ENCODE results near the gene NTSR2. TPM values are rescaled to one million over a fixed set of nuclear protein-coding genes. Genes with fewer than 3 reads are reported as not detected.

NTSR2 gene
- total and polyA plus RNA-seq, 2 of the 8 experiments (the other 6 are each of a cell fraction or from before 2014, with no cell fraction given), result 0.05 TPM; not detected in 1

GRCh38 chr2:11625671-11626070 lies 44.3 kb downstream of the NTSR2 start:
- ChIA-PET POLR2A (ENCODE audit: partially characterized antibody) (no interaction called here), CTCF (ENCODE audit: partially characterized antibody) (interaction anchor here (0.6 to 1.5 kb wide), 3 partner anchors 43 to 126 kb away, joined by 3 to 4 read pairs (median 3); no protein-coding TSS in a partner anchor)
- H3K4ac ChIP-seq (replicated peaks; ENCODE audit: insufficient read length, low read depth, low read length), result no peak overlapping the region
- no peaks in the 10 kb centered on the region for H3K23me2 ChIP-seq (ENCODE audit: low read depth, low read length)
- H2AK5ac ChIP-seq (ENCODE audit: low read depth, low read length), result no peak overlapping the region
- H3K9ac ChIP-seq (replicated peaks in 1 of 4; ENCODE audit: extremely low read depth in 1 of 4, low read depth in 3 of 4, low read length in 3 of 4), result no peak overlapping the region
- H3K4me3 ChIP-seq (ENCODE audit: extremely low read depth in 1 of 4, insufficient read depth in 2 of 4, low read depth in 3 of 4, low read length in 4 of 4), result no peak overlapping the region
- H3K14ac ChIP-seq (ENCODE audit: insufficient read length), result no peak overlapping the region
- no peak overlapping the region for H3K18ac ChIP-seq (ENCODE audit: extremely low read depth, low read length)
- H2BK5ac ChIP-seq (ENCODE audit: low read depth, low read length), result no peak overlapping the region
- H3K27me3 ChIP-seq (replicated peaks in 1 of 4; ENCODE audit: control insufficient read depth in 3 of 4, extremely low read depth in 1 of 4, insufficient read depth in 3 of 4, low read length in 3 of 4), result no peaks in the 10 kb centered on the region
- 91% methylated on average over 10 of the region's 10 CpGs; no CpG with 5 or more reads in 1 of the 2 experiments for WGBS, 2 experiments (ENCODE audit: extremely low coverage in 1 of 2, insufficient coverage in 1 of 2, insufficient read length in 1 of 2, insufficient replicate concordance in 2 of 2, low coverage in 1 of 2, low lambda C conversion rate in 2 of 2, missing lambda C conversion rate in 1 of 2)
- H4K91ac ChIP-seq (replicated peaks; ENCODE audit: insufficient read length, low read length), result no peak overlapping the region
- FAIRE-seq, result no peak
- no peak overlapping the region for H4K5ac ChIP-seq (ENCODE audit: insufficient read length, low read depth, low read length)
- H3K56ac ChIP-seq (replicated peaks; ENCODE audit: insufficient read length, low read depth, low read length), result no peak overlapping the region
- H2BK15ac ChIP-seq (ENCODE audit: low read length), result no peak overlapping the region
- H3K9me3 ChIP-seq (ENCODE audit: insufficient read depth in 2 of 2, low read depth in 1 of 2, low read length in 1 of 2), result peaks cover 0 to 8% of the 10 kb centered on the region in 2 experiments; a peak in 3 of 4 replicates
- H3K36me3 ChIP-seq (ENCODE audit: control insufficient read depth in 2 of 4, insufficient read depth in 4 of 4, low read length in 3 of 4), result peaks cover 3 to 33% (median 18%) of the 10 kb centered on the region in 4 experiments; a peak in 7 of 8 replicates
- H3K4me2 ChIP-seq (ENCODE audit: insufficient read depth in 1 of 2, low read depth in 2 of 2, low read length in 2 of 2), result no peak overlapping the region
- H2BK12ac ChIP-seq (ENCODE audit: low read depth, low read length), result no peak overlapping the region
- H3K23ac ChIP-seq (ENCODE audit: insufficient read length), result no peak overlapping the region
- no peaks in the 10 kb centered on the region for H3K79me2 ChIP-seq (ENCODE audit: control insufficient read depth in 1 of 2, insufficient read depth in 2 of 2, low read length in 2 of 2)
- no peak overlapping the region for H2BK20ac ChIP-seq (ENCODE audit: low read length)
- H3K4me1 ChIP-seq (replicated peaks in 1 of 4; ENCODE audit: control insufficient read depth in 3 of 4, insufficient read depth in 4 of 4, low read length in 3 of 4), result no peaks in the 10 kb centered on the region
- peaks cover 0 to 3% of the 10 kb centered on the region in 2 experiments for H4K20me1 ChIP-seq (replicated peaks in 1 of 2; ENCODE audit: control insufficient read depth in 1 of 2, insufficient read depth in 2 of 2, low read length in 2 of 2)
- H3K79me1 ChIP-seq (ENCODE audit: low read depth, low read length), result no peaks in the 10 kb centered on the region
- H4K8ac ChIP-seq (ENCODE audit: extremely low read depth, insufficient read depth, low read length), result no peak overlapping the region
- DNase-seq (ENCODE audit: low read depth in 1 of 2, low spot score in 2 of 2), result no peak
- H3K27ac ChIP-seq (ENCODE audit: low read depth, low read length), result no peak overlapping the region
- H2AFZ ChIP-seq (ENCODE audit: low read length), result no peak overlapping the region
- H2BK120ac ChIP-seq (replicated peaks; ENCODE audit: low read depth, low read length), result no peak overlapping the region
- TF ChIP-seq SP4 (IDR thresholded peaks at IDR 0.05; ENCODE audit: low read length) (no peak), POLR2AphosphoS5 (IDR thresholded peaks at IDR 0.05; ENCODE audit: low read depth, low read length) (no peak), FOSL1 (IDR thresholded peaks at IDR 0.05; ENCODE audit: insufficient read depth, low read depth, low read length) (no peak), TAF1 (IDR thresholded peaks at IDR 0.05; ENCODE audit: low read depth, low read length) (no peak), KDM5A (IDR thresholded peaks at IDR 0.05; ENCODE audit: low read length) (no peak), JUND (IDR thresholded peaks at IDR 0.05; ENCODE audit: low read length) (no peak), NRF1 (IDR thresholded peaks at IDR 0.05; ENCODE audit: low read depth, low read length) (no peak), CHD1 (IDR thresholded peaks at IDR 0.05; ENCODE audit: low read depth, low read length) (no peak), USF2 (IDR thresholded peaks at IDR 0.05; ENCODE audit: low read length) (no peak), ASH2L (IDR thresholded peaks at IDR 0.05; ENCODE audit: low read length) (no peak), ATF2 (IDR thresholded peaks at IDR 0.05; ENCODE audit: low read length) (no peak), CREB1 (IDR thresholded peaks at IDR 0.05) (no peak)
